ENCODE results near the gene CTTNBP2NL.
"Not testable (repeated sequence)": the region's sequence is repeated elsewhere in the genome, so short reads cannot be mapped to it uniquely, and the experiment has no call there.

DNA sequence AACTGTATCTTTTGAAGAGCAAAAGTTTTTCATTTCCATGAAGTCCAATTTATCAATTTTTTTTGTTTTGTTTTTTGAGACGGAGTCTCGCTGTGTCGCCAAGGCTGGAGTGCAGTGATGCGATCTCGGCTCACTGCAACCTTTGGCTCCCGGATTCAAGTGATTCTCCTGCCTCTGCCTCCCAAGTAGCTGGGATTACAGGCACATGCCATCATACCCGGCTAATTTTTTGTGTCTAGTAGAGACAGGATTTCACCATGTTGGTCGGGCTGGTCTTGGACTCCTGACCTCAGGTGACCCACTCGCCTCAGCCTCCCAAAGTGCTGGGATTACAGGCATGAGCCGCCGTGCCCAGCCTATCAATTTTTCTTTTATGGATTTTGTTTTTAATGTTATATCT is 27.7 kb downstream of the CTTNBP2NL start:
- TF ChIP-seq, protein P1, sequence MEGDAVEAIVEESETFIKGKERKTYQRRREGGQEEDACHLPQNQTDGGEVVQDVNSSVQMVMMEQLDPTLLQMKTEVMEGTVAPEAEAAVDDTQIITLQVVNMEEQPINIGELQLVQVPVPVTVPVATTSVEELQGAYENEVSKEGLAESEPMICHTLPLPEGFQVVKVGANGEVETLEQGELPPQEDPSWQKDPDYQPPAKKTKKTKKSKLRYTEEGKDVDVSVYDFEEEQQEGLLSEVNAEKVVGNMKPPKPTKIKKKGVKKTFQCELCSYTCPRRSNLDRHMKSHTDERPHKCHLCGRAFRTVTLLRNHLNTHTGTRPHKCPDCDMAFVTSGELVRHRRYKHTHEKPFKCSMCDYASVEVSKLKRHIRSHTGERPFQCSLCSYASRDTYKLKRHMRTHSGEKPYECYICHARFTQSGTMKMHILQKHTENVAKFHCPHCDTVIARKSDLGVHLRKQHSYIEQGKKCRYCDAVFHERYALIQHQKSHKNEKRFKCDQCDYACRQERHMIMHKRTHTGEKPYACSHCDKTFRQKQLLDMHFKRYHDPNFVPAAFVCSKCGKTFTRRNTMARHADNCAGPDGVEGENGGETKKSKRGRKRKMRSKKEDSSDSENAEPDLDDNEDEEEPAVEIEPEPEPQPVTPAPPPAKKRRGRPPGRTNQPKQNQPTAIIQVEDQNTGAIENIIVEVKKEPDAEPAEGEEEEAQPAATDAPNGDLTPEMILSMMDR (IDR thresholded peaks at IDR 0.05), result not testable (repeated sequence)
- not testable (repeated sequence) for TF ChIP-seq EP300 (IDR thresholded peaks at IDR 0.05; ENCODE audit: low read depth); POLR2AphosphoS5 (IDR thresholded peaks at IDR 0.05); POLR2A (IDR thresholded peaks at IDR 0.05)
